ENCODE data around the gene ARHGAP42.

GRCh38 chr11:100970283-100971164 is 283.4 kb downstream of the ARHGAP42 start:
- TF ChIP-seq CTCF (IDR thresholded peaks at IDR 0.05) (no peak), POLR2A (IDR thresholded peaks at IDR 0.05) (no peak)
